ENCODE results near the gene C11orf16.

- TF ChIP-seq, protein P1, sequence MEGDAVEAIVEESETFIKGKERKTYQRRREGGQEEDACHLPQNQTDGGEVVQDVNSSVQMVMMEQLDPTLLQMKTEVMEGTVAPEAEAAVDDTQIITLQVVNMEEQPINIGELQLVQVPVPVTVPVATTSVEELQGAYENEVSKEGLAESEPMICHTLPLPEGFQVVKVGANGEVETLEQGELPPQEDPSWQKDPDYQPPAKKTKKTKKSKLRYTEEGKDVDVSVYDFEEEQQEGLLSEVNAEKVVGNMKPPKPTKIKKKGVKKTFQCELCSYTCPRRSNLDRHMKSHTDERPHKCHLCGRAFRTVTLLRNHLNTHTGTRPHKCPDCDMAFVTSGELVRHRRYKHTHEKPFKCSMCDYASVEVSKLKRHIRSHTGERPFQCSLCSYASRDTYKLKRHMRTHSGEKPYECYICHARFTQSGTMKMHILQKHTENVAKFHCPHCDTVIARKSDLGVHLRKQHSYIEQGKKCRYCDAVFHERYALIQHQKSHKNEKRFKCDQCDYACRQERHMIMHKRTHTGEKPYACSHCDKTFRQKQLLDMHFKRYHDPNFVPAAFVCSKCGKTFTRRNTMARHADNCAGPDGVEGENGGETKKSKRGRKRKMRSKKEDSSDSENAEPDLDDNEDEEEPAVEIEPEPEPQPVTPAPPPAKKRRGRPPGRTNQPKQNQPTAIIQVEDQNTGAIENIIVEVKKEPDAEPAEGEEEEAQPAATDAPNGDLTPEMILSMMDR (IDR thresholded peaks at IDR 0.05) = no peak
- TF ChIP-seq POLR2A (IDR thresholded peaks at IDR 0.05) = no peak
Measured at GRCh38 chr11:8910649-8911026, 22.1 kb downstream of the C11orf16 start.
